HepG2 (cell line): ENCODE results near the gene MIA. TPM values are rescaled to one million over a fixed set of nuclear protein-coding genes. Genes with fewer than 3 reads are reported as not detected.

Experiments used
- ELF3 ChIP-seq: IDR thresholded peaks from 2 replicates; pipeline ENCODE4 v1.6.1; 2016; ENCODE audit warnings: missing genetic modification reagents, missing compliant biosample characterization
- NFKBIZ ChIP-seq: IDR thresholded peaks from 2 replicates; pipeline ENCODE4 v1.6.1; 2018; ENCODE audit warnings: missing genetic modification reagents, missing compliant biosample characterization
- ZNF605 ChIP-seq: sonication (generic); formaldehyde crosslinking; IDR thresholded peaks from 2 replicates; pipeline ENCODE4 v1.8.0; 2022; ENCODE audit warnings: mild to moderate bottlenecking, missing genetic modification reagents
- polyA plus RNA-seq, 8 experiments: library from polyadenylated mRNA; depleted of rRNA in 3 of 8; stranded (reverse) in 7 of 8; unstranded in 1 of 8; fragments of >200 nt; fragmentation: Illumina TruSeq in 4 of 8; extraction: Trizol in 4 of 8; gene quantifications; 2 replicates each; pipeline versions ENCODE4 v1.2.1 to v1.2.3, GENCODE V29; 2011 to 2016; ENCODE audit warnings: low read depth in 4 of 8, missing spikeins in 1 of 8, mixed read lengths in 1 of 8; ENCODE audit not compliant: insufficient read depth in 1 of 8
- total RNA-seq, 5 experiments: library from RNA; depleted of rRNA; stranded (reverse); fragments of >200 nt; fragmentation: Illumina TruSeq; extraction: Trizol; gene quantifications; 2 replicates each; pipeline ENCODE4 v1.2.3, GENCODE V29; 2016; ENCODE audit warnings: low read depth in 1 of 5
- TF ChIP-seq, protein P1 (sequence below), 2 experiments: sonication (generic) in 1 of 2; formaldehyde crosslinking in 1 of 2; IDR thresholded peaks; 2 replicates each; pipeline versions ENCODE4 v1.6.1 to v1.9.0; 2014 to 2022; ENCODE audit warnings: antibody characterized with exemption in 1 of 2, borderline replicate concordance in 1 of 2, inconsistent platforms in 1 of 2, low read depth in 1 of 2, missing genetic modification reagents in 1 of 2
- TF ChIP-seq, protein P2 (sequence below): sonication (generic); formaldehyde crosslinking; IDR thresholded peaks from 2 replicates; pipeline ENCODE4 v1.5.0; 2020; ENCODE audit warnings: mild to moderate bottlenecking, missing genetic modification reagents, borderline replicate concordance
- TF ChIP-seq, protein P3 (sequence below): sonication (generic); formaldehyde crosslinking; IDR thresholded peaks from 2 replicates; pipeline ENCODE4 v1.4.0; 2020; ENCODE audit warnings: low read depth, missing genetic modification reagents
- TF ChIP-seq, protein P4 (sequence below): sonication (generic); formaldehyde crosslinking; IDR thresholded peaks from 2 replicates; pipeline ENCODE4 v1.8.0; 2022; ENCODE audit warnings: mild to moderate bottlenecking, missing genetic modification reagents, moderate library complexity
- TF ChIP-seq, protein P5 (sequence below): IDR thresholded peaks from 2 replicates; pipeline ENCODE4 v1.6.1; 2016; ENCODE audit warnings: control low read depth

Gene MIA
- total and polyA plus RNA-seq, 2 of the 13 experiments (the other 11 are each of a cell fraction or from before 2014, with no cell fraction given), result 0.61 TPM; not detected in 1

DNA sequence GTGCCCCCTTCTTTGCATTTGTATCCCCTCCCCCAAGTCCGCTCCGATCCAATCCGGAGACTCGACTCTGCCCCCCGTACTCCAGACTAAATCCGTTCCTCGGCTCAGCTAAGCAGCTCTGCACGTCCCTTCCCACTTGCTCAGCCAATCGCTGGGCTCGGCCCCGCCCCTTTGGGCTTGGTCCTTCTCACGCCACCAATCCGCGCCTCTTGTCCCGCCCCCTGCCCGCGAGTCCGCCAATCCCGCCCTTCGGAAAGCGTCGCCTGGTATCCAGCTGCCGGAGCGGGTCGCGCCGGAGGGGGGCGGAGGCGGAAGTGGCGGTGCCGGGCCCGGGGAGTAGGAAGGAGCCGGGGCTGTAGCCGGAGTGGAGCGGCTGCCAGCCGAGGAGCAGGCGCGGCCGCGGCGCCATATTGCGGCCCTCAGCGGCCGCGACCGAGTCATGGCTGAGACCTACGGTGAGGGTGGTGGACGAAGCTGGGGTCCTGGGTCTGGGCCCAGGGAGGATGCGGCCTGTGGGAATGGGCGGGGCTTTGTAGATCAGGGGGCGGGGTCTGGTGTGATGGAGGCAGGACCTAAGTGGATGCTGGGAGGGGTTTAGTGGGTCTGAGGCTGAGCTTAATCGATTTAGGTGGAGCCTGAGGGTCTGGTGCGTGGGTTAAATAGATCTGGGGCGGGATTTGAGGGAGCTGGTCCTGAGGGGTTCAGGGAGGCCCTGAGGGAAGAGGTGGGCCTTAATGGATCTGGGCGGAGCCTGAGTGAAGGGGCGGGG lies 2.8 kb downstream of the MIA start, which contains the start of gene RAB4B (continued):
- TF ChIP-seq, protein P1, sequence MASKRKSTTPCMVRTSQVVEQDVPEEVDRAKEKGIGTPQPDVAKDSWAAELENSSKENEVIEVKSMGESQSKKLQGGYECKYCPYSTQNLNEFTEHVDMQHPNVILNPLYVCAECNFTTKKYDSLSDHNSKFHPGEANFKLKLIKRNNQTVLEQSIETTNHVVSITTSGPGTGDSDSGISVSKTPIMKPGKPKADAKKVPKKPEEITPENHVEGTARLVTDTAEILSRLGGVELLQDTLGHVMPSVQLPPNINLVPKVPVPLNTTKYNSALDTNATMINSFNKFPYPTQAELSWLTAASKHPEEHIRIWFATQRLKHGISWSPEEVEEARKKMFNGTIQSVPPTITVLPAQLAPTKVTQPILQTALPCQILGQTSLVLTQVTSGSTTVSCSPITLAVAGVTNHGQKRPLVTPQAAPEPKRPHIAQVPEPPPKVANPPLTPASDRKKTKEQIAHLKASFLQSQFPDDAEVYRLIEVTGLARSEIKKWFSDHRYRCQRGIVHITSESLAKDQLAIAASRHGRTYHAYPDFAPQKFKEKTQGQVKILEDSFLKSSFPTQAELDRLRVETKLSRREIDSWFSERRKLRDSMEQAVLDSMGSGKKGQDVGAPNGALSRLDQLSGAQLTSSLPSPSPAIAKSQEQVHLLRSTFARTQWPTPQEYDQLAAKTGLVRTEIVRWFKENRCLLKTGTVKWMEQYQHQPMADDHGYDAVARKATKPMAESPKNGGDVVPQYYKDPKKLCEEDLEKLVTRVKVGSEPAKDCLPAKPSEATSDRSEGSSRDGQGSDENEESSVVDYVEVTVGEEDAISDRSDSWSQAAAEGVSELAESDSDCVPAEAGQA (IDR thresholded peaks at IDR 0.05; ENCODE audit: low read depth), result 0 out of 2 replicates have a peak, but pooled peaks have one; percentile 28
- TF ChIP-seq, protein P1 (CRISPR knock-in tag; IDR thresholded peaks at IDR 0.05; ENCODE audit: borderline replicate concordance), result no peak
- TF ChIP-seq, protein P2, sequence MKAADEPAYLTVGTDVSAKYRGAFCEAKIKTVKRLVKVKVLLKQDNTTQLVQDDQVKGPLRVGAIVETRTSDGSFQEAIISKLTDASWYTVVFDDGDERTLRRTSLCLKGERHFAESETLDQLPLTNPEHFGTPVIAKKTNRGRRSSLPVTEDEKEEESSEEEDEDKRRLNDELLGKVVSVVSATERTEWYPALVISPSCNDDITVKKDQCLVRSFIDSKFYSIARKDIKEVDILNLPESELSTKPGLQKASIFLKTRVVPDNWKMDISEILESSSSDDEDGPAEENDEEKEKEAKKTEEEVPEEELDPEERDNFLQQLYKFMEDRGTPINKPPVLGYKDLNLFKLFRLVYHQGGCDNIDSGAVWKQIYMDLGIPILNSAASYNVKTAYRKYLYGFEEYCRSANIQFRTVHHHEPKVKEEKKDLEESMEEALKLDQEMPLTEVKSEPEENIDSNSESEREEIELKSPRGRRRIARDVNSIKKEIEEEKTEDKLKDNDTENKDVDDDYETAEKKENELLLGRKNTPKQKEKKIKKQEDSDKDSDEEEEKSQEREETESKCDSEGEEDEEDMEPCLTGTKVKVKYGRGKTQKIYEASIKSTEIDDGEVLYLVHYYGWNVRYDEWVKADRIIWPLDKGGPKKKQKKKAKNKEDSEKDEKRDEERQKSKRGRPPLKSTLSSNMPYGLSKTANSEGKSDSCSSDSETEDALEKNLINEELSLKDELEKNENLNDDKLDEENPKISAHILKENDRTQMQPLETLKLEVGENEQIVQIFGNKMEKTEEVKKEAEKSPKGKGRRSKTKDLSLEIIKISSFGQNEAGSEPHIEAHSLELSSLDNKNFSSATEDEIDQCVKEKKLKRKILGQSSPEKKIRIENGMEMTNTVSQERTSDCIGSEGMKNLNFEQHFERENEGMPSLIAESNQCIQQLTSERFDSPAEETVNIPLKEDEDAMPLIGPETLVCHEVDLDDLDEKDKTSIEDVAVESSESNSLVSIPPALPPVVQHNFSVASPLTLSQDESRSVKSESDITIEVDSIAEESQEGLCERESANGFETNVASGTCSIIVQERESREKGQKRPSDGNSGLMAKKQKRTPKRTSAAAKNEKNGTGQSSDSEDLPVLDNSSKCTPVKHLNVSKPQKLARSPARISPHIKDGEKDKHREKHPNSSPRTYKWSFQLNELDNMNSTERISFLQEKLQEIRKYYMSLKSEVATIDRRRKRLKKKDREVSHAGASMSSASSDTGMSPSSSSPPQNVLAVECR, result peak; percentile 94; the same call in 1 of the 2 replicates
- no peak for TF ChIP-seq NFKBIZ
- peak; percentile 86 for TF ChIP-seq ELF3 (CRISPR knock-in tag)
- TF ChIP-seq, protein P3, sequence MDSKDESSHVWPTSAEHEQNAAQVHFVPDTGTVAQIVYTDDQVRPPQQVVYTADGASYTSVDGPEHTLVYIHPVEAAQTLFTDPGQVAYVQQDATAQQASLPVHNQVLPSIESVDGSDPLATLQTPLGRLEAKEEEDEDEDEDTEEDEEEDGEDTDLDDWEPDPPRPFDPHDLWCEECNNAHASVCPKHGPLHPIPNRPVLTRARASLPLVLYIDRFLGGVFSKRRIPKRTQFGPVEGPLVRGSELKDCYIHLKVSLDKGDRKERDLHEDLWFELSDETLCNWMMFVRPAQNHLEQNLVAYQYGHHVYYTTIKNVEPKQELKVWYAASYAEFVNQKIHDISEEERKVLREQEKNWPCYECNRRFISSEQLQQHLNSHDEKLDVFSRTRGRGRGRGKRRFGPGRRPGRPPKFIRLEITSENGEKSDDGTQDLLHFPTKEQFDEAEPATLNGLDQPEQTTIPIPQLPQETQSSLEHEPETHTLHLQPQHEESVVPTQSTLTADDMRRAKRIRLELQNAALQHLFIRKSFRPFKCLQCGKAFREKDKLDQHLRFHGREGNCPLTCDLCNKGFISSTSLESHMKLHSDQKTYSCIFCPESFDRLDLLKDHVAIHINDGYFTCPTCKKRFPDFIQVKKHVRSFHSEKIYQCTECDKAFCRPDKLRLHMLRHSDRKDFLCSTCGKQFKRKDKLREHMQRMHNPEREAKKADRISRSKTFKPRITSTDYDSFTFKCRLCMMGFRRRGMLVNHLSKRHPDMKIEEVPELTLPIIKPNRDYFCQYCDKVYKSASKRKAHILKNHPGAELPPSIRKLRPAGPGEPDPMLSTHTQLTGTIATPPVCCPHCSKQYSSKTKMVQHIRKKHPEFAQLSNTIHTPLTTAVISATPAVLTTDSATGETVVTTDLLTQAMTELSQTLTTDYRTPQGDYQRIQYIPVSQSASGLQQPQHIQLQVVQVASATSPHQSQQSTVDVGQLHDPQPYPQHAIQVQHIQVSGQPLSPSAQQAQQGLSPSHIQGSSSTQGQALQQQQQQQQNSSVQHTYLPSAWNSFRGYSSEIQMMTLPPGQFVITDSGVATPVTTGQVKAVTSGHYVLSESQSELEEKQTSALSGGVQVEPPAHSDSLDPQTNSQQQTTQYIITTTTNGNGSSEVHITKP, result no peak
- TF ChIP-seq, protein P4, sequence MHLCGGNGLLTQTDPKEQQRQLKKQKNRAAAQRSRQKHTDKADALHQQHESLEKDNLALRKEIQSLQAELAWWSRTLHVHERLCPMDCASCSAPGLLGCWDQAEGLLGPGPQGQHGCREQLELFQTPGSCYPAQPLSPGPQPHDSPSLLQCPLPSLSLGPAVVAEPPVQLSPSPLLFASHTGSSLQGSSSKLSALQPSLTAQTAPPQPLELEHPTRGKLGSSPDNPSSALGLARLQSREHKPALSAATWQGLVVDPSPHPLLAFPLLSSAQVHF, result no peak
- TF ChIP-seq, protein P5, sequence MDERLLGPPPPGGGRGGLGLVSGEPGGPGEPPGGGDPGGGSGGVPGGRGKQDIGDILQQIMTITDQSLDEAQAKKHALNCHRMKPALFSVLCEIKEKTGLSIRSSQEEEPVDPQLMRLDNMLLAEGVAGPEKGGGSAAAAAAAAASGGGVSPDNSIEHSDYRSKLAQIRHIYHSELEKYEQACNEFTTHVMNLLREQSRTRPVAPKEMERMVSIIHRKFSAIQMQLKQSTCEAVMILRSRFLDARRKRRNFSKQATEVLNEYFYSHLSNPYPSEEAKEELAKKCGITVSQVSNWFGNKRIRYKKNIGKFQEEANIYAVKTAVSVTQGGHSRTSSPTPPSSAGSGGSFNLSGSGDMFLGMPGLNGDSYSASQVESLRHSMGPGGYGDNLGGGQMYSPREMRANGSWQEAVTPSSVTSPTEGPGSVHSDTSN (CRISPR knock-in tag), result peak; percentile 70; the same call in 1 of the 2 replicates
- TF ChIP-seq ZNF605, result peak; percentile 81
